ENCODE measurements around the gene ISX.
"Not testable (repeated sequence)": the region's sequence is repeated elsewhere in the genome, so short reads cannot be mapped to it uniquely, and the experiment has no call there.

ISX gene

GRCh38 chr22:35065796-35066218 is at the start of gene ISX:
ISX (plus strand) TSS chr22:35066158; CDS start chr22:35067088, 930 bp downstream.
- peak; percentile 8 for DNase-seq

GRCh38 chr22:35016909-35017308 is 49.0 kb upstream of the ISX start:
- no peak for DNase-seq

- DNase-seq: no peak
Measured at GRCh38 chr22:35018995-35019394, 47.0 kb upstream of the ISX start.

DNA sequence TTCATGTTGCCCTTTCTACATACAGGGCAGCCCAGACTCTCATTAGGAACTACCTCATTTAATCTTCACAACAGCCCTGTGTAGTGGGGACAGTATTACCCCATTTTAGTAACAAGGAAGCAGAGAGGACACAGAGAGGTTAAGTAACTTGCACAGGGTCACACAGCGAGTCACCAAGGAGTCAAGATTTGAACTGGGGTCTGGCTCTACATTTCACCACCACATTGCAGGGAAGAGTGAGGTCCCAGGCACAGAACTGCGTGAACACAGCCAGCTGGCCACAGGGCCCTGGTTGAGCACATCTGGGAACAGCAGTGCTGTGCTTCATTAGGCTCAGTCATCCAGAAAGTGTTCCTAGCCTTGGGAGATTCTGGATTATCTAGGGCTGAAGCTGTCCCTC is 45.4 kb upstream of the ISX start:
- DNase-seq: no peak

DNA sequence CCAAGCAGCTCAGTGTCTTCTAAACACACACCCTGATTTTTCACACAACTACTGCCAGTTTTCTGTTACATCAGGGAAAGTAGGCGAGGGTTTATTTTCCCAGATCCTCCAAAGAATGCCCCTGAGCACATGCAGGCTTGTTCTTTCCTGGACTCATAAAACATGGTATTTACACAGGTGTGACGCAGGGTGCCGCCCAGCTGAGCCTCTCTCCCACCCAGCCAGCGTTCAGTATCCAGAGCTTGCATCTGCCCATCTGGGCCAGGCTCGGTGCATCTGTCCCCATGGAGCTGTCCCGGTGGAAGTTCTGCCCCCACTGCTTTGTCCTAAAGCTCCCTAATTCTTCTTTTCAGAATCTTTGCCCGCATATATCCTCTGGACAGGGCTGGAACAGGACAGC is 44.8 kb upstream of the ISX start:
- no peak for DNase-seq

DNA sequence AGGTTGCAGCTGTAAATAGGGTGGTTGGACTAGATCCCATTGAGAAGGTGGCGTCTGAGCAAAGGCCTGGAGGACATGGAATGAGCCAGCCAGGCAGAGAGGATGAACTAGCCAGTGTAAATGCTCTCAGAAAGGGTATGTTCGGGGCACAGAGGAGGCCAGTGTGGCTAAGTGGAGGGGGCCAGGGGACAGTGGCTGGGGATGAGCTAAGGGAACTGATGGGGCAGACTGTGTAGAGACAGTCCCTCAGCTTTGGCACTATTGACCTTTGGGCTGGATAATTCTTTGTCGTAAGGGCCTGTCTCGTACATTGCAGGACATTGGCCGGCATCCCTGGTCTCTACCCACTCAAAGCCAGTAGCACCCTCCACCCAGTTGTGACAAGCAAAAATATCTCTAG is 43.7 kb upstream of the ISX start:
- DNase-seq: no peak

- DNase-seq: no peak
Measured at GRCh38 chr22:35023692-35024363, 42.1 kb upstream of the ISX start.

DNA sequence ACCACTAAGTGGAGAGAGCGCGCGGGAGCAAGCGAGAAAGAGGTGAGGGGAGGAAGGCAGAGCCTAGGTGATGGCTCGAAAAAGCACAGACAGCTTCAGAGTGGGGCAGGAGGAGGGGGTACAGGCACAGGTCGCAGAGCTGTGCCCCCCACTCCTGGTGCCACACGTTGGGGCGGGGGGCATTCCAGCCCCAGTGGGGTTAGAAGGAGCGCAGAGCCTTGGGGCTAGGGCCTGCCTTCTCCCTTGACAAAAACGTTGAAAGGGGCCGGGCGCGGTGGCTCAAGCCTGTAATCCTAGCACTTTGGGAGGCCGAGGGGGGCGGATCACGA is 41.6 kb upstream of the ISX start:
- no peak for DNase-seq

GRCh38 chr22:35030112-35030511 is 35.8 kb upstream of the ISX start:
- DNase-seq: not testable (repeated sequence)

DNA sequence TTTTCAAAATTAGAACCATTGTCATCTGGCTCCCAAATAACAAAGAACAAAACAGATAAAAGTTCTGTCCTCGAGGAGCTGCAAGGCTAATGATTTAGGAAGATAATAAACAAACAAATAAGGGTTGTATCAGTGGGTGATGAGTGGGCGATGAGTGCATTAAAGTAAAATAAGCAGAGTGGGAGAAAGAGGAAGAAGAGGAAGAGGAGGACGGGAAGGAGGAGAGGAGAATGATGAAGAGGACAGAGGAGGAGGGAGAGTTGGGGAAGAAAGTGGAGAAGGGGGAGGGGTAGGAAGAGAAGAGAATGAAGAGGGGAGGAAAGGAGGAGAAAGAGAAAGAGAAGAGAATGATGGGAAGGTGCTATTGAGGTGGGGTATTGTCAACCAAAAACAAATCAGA is 33.4 kb upstream of the ISX start:
- no peak for DNase-seq

DNA sequence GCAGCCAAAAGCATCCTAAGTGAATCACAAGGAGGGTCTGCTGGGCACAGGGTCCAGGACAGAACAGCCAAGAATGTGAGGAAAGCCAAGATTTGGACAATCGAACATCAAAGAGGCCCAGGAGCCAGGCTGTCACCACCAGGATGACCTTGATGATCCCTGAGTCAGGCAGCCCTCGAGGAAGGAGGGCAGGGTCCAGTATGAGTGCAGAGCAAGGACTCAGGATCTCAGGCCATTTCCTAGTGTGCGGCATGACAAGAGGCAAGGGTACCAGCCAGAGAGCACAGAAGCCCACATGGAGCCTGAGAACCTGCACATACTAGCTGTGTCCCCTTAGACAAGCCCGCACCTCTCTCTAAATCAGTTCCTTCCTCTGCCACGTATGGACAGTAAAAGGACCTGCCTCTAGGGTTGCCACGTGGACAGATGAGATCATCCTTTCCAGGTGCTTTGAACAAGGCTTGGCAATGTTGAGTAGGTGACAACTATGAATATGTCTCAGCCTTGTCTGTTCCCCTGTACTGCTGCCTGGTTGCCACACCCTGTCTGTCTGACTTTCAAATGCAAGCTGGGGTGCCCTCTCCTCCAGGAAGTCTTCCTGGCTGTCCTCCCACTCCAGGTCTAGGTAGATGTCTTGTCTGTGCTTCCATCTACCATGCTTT is 32.2 kb upstream of the ISX start:
- DNase-seq: no peak

DNA sequence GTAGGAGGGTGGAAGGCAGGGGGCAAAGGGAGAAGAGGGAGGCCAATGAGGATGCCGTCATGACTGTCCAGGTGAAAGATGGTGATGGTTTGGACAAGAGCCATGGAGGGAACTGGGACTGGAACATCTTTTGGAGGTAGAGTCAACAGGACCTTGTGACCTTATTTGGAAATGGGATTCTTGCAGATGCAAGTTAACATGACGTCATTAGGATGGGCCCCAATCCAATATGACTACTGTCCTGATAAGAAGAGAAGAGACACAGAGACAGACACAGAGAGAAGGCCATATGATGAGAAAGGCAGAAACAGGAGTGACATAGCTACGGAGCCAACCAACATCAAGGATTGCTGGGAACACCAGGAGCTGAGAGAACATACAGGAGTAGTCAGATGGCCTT is 31.0 kb upstream of the ISX start:
- no peak for DNase-seq

GRCh38 chr22:35037089-35037488 is 28.9 kb upstream of the ISX start:
- no peak for DNase-seq

DNA sequence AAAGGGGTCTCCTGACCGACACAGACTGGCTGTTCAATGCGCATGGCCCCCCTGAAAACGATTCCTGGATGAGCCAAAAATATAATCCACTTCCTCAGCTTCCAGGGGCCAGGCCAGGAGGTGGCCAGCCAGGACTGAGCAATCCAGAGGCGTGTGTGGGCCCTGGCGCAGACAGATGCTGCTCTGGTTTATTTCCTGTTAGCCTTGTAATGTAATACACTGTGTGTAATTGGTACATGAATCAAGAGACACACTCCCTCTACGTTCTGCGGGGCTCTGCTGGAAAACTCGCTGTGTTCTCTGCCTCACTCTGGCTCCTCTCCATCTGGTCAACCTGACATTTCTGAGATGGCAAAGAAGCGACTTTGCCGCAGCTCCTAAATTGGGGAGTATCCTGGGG is 26.3 kb upstream of the ISX start:
- no peak for DNase-seq

DNA sequence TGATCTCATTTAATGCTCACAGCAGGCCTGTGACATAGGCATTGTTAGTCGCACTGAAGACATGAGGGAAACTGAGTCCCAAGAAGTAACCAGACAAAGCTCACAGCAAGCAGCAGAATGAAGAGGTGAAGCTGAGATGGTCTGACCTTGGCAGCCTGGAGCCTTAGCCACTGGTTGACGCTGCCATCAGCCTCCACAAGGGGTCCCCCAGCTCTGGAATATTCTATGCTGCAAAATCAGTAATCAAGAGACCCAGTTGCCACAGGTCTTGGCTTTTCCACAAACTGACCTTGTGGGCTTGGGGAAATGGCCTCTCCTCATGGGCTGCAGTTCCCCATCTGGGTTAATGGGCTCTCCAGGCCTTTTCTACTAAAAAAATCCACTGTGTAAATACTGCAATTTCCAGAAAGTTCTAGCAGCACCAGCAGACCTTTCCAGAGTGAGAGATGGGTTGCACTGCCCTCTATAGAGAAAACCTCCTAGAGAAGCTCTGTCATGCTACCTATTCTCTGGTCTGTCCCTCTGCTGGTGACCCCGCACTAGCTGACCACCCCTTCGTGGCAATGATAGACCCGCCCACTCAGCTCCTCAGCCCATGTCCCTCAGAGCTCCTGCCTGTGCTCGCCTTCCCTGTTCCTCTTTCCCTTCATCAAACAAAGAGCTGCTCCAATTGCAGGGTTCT is 22.6 kb upstream of the ISX start:
- DNase-seq: no peak

GRCh38 chr22:35043934-35044319 is 22.0 kb upstream of the ISX start:
- DNase-seq: no peak

DNA sequence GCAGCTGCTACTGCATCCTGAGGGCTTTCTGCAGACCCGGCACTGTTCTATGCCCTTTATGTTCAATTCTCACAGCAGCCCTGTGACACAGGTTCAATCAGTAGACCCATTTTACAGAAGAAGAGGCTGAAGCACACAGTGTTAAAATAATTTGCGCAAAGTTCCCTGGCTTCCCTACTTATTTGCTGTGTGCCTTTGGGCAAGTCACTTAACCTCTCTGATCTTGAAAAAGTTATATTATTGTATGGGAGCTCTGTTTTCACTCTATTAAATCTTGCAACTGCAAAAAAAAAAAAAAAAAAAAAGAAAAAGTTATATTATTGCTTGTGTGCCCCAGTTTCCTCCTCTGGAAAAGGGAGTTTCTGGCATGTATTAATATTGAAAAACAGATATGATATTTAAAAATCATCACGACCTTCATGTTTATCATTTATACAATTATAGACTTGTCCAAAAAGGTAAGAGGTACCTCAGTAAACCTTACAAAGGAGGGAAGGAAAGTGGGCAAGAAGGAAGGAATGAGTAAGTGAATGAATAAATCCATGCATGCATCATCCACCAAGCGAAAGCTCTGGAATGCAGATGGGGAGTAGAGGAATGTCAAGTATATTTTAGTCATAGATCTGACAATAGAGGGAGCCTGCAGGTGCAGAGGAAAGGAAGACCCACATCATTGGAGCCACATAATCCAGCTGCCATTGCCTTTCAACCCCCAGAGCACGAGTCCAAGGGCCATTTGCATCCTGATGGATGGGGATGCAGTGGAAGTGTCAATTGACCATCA is 21.2 kb upstream of the ISX start:
- DNase-seq: no peak

DNA sequence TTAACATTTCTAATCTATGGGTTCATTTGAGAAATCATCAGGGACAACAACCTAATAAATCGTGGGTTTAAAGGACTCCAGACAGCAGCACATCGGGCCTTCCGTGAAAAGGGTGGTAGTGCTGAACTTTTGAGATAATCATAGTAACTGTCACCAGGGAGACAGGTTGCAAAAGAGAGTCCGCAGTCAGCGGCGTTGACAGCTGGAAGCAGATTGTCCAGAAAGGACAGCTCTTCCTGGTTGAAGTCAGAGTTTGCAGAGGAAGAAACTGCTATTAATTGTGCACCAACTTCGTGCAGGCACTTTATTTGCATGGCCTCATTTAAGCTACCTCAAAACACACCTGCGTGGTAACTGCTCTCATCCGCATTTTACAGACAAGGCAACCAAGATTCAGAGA is 20.5 kb upstream of the ISX start:
- DNase-seq: no peak

DNA sequence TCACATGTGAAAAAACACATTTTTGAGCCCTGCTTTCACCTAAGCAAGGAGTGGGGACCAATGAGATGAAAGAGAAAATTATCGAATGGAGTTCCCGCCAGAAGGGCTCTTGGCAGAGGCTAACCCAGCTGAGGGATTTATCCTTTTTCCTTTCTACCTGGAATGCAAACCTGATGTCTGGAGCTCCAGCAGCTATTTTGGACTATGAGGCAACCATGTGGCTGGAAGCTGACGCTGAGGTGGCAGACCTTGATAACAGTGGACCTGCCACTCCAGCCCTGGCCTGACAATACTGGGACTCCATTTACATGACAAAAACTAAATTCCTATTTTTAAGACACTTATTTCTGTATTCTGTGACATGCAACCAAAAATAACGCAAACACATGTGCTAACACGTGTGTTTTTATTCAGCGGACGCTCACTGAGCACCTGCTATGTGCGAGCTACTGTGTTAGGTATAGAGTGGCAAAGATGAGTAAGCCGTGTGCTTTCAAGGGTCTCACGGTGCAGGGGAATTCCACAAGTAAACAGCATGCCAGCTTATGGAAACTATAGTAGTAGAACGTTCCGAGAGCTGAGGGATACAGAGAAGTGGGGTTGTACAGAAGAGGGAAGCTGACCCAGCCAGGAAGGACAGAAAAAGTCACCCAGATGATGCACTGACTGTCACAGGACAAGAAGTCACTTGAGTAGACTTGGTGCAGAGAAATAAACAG is 19.1 kb upstream of the ISX start:
- no peak for DNase-seq

GRCh38 chr22:35050038-35050437 is 15.9 kb upstream of the ISX start:
- not testable (repeated sequence) for DNase-seq

GRCh38 chr22:35051013-35051535 is 14.9 kb upstream of the ISX start:
- peak; percentile 0 for DNase-seq

DNA sequence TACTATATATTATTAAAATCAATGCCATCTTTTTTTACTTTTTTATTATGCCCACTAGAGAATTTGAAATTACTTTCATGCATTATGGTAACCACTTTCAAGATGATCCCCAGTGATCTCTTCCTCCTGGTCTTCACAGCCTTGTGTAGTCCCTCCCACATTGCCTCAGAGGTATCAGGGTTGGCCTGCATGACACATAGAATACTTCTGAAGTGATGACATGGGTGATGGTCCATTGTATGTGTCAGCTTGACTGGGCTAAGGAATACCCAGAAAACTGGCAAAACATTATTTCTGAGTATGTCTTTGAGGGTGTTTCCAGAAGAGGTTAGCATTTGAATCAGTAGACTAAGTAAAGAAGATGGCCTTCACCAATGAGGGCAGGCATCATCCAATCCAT is 14.2 kb upstream of the ISX start:
- DNase-seq: no peak
